Measurements from ENCODE around the gene TRIM62.
"Not testable (repeated sequence)": the region's sequence is repeated elsewhere in the genome, so short reads cannot be mapped to it uniquely, and the experiment has no call there.

TRIM62 gene

DNA sequence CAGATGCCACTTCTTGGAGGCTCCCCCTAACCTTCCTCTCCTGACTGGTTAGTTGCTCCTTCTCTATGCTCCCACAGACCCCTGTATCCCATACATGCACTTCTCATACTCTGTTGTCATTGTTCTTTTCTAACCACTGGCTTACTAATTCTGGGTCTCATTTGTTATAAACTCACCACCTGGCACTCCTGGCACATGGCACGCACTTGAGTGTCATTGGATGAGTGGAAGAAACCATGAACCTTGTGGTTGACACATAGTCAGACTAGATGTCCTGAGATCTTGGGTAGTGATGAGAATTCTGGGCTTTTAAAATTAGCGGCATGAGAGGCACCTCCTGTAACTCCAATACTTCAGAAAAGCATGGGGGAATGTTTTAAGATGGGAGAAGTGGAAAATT, 49.3 kb downstream of the TRIM62 start:
- DNase-seq (ENCODE audit: low spot score) = no peak

GRCh38 chr1:33131191-33131590, 50.7 kb downstream of the TRIM62 start:
- DNase-seq (ENCODE audit: low spot score) = no peak

- DNase-seq (ENCODE audit: low spot score) = peak; percentile 17
Measured at GRCh38 chr1:33130297-33130696, 51.5 kb downstream of the TRIM62 start.

GRCh38 chr1:33128781-33129180, 53.1 kb downstream of the TRIM62 start:
- no peak for DNase-seq (ENCODE audit: low spot score)

- peak; percentile 99 for DNase-seq (ENCODE audit: low spot score)
Measured at GRCh38 chr1:33127001-33127823, 54.6 kb downstream of the TRIM62 start.

- DNase-seq (ENCODE audit: low spot score) = no peak
Measured at GRCh38 chr1:33126411-33127000, 55.3 kb downstream of the TRIM62 start.

- DNase-seq (ENCODE audit: low spot score) = not testable (repeated sequence)
Measured at GRCh38 chr1:33124647-33125046, 57.2 kb downstream of the TRIM62 start.

GRCh38 chr1:33123266-33123665, 58.6 kb downstream of the TRIM62 start:
- DNase-seq (ENCODE audit: low spot score) = no peak

GRCh38 chr1:33122483-33123178, 59.2 kb downstream of the TRIM62 start:
- no peak for DNase-seq (ENCODE audit: low spot score)

- no peak for DNase-seq (ENCODE audit: low spot score)
Measured at GRCh38 chr1:33121728-33122127, 60.1 kb downstream of the TRIM62 start.

DNA sequence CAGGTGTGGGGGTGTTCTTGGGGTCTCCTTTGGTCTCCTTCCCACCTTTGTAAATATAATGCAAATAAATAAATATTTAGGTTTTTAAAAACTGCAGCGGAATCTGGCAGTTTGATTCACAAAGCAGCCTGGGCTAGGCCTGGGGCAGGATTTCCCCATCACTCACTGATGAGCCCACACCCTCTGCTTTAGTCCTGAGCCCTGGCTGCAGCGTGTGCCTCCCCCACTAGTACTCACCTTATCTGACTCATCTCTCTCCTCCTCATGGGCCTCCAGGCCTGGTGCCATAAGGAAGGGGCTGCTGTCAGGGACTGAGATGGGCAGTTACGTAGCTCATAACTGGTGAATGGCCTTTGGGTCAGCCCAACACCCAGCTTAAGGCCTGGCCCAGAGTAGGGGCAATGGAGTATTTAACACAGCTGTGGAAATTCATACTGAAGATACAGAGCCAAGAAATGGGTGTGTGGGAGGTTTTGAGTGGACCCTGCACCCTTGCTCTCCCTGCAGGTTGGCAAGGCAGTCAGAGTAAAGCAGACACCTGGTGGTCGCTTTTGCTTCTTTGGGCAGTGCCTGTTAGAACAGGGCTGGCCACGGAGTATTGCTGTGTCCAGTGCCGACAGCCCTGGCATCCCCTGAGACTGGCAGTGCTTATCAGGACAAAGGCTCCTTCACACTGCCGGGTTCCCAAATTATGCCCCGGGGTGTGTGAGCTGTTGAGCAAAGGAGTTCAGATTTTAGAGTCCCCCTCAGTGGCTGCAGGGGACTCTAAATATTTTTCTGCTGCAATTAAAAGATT, 61.2 kb downstream of the TRIM62 start:
- no peak for DNase-seq (ENCODE audit: low spot score)

GRCh38 chr1:33119532-33120217, 62.2 kb downstream of the TRIM62 start:
- no peak for DNase-seq (ENCODE audit: low spot score)

DNA sequence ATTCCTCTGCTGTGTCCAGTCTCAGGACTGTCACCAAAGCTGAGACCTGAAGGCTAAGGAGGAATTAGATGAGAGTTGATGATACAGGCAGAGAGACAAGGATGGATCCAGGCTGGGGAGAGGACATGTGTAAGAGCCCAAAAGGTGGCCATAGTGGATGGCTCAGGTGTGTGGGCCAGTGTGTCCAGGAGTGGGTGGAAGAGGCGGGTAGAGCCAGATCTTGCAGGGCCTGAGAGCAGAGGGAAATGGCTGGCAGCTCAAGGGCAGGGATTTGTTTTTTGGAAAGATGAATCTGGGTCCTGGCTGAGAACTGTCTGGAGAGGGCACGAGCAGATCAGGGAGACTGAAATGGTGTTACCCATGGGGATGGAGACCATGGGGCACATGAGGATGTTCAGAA, 62.8 kb downstream of the TRIM62 start:
- DNase-seq (ENCODE audit: low spot score) = no peak

- DNase-seq (ENCODE audit: low spot score) = no peak
Measured at GRCh38 chr1:33118274-33118673, 63.6 kb downstream of the TRIM62 start.

DNA sequence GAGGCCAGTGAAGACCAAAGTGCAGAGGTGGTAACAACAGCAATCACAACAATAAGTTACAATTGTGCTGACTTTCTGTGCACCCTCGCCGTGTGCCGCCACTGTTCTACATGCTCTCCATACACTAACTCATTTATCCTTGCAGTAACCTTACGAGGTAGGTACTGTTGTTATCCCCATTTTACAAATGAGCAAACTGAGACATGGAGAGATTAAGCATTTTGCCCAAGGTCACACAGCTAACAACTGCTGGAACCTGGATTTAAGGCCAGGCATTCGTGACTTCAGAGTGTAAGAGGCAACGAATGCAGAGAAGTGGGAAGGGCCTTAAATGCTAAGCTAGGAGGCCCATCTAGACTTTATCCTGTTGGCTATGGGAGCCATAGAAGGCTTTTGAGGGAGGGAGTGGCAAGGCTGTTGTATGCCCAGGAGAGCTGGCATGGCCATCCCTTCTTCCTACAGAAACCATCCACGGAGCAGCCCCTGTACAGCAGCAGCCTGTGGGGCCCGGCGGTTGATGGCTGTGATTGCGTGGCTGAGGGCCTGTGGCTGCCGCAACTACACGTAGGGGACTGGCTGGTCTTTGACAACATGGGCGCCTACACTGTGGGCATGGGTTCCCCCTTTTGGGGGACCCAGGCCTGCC, 64.3 kb downstream of the TRIM62 start:
- DNase-seq (ENCODE audit: low spot score) = no peak

GRCh38 chr1:33111965-33112364, 69.9 kb downstream of the TRIM62 start:
- DNase-seq (ENCODE audit: low spot score) = peak; percentile 44

GRCh38 chr1:33110477-33110876, 71.4 kb downstream of the TRIM62 start:
- no peak for DNase-seq (ENCODE audit: low spot score)

- not testable (repeated sequence) for DNase-seq (ENCODE audit: low spot score)
Measured at GRCh38 chr1:33100119-33100415, 81.8 kb downstream of the TRIM62 start.

DNA sequence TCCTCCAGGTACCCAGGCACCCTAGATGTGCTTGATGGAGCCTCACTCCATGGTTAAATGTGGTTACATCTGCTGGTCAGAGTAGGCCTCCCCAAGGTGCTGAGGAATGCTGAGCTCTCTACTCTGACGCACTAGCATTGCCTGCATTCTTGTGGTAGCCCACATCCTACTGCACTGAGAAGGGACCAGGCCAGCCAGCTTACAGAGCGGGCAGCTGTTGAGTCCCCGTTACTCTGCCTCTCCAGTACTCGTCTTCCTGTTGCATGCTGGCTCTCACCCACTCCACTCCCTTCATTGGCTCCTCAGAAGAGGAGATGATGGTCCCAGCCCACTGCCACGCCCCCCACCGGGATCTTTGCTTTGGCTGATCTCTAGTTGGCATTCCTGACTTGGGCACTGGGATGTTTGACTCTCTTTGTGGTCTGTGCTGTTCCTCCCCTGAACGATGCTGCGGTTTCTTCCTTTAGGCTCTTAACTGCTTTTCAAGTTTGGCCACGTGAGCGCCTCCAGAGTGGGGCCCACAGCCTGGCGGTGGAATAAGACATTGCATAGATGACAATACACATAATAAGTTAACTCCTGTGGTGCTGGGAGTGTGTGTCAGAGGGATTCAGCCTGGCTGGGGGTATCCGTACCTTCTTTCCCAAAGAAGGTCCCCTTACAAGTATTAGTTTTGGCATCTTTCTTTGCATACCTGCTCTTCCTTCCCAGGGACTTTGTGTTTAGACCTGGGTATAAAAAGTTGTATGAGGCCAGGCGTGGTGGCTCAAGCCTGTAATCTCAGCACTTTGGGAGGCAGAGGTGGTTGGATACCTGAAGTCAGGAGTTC, 82.3 kb downstream of the TRIM62 start:
- peak; percentile 100 for DNase-seq (ENCODE audit: low spot score)

GRCh38 chr1:33098371-33098770, 83.5 kb downstream of the TRIM62 start:
- DNase-seq (ENCODE audit: low spot score) = peak; percentile 22
